Measurements from ENCODE around the gene C21orf58.

GRCh38 chr21:46361176-46361575, 37.5 kb upstream of the C21orf58 start:
- TF ChIP-seq CTCF (conservative IDR thresholded peaks at IDR 0.05; ENCODE audit: low read length) (no peak), EZH2phosphoT487 (IDR thresholded peaks at IDR 0.05; ENCODE audit: borderline replicate concordance, low read depth, low read length) (no peak)

Data from OCI-LY7 (cell line).